ENCODE measurements around the gene ADGRG3.
A peak's percentile ranks its signal among the peaks of the same experiment; 100 is the strongest.

The ADGRG3 gene

GRCh38 chr16:57668263-57668571 is at the start of gene ADGRG3:
Gene ADGRG3, plus strand, starts transcription at chr16:57668306. Its CDS starts 42 bp downstream, at chr16:57668348.
- H3K27ac ChIP-seq = no peak within 1 kb of the TSS
- no peak for TF ChIP-seq ZFX (IDR thresholded peaks at IDR 0.05)
- no peak; the same call in 1 of the 2 replicates for TF ChIP-seq CTCF (conservative IDR thresholded peaks at IDR 0.05)

GRCh38 chr16:57619133-57619605 is 48.9 kb upstream of the ADGRG3 start:
- peak overlapping the region; percentile 95 for H3K27ac ChIP-seq
- no peak for TF ChIP-seq CTCF (conservative IDR thresholded peaks at IDR 0.05)
- TF ChIP-seq ZFX (IDR thresholded peaks at IDR 0.05) = no peak

- peak overlapping the region; percentile 95 for H3K27ac ChIP-seq
- TF ChIP-seq ZFX (IDR thresholded peaks at IDR 0.05) (peak; percentile 74; the same call in 1 of the 2 replicates), CTCF (conservative IDR thresholded peaks at IDR 0.05) (no peak)
These were observed 48.3 kb upstream of the ADGRG3 start for GRCh38 chr16:57619606-57620334.

GRCh38 chr16:57620335-57621231 is 47.5 kb upstream of the ADGRG3 start:
- H3K27ac ChIP-seq = peak overlapping the region; percentile 95
- TF ChIP-seq ZFX (IDR thresholded peaks at IDR 0.05) (peak; percentile 45; the same call in 1 of the 2 replicates), CTCF (conservative IDR thresholded peaks at IDR 0.05) (no peak)

- peak overlapping the region; percentile 95 for H3K27ac ChIP-seq
- TF ChIP-seq CTCF (conservative IDR thresholded peaks at IDR 0.05) (no peak), ZFX (IDR thresholded peaks at IDR 0.05) (no peak)
These were observed 46.4 kb upstream of the ADGRG3 start for GRCh38 chr16:57621521-57622271.

GRCh38 chr16:57622361-57623250 is 45.5 kb upstream of the ADGRG3 start:
- TF ChIP-seq CTCF (conservative IDR thresholded peaks at IDR 0.05) (no peak), ZFX (IDR thresholded peaks at IDR 0.05) (no peak)
- no peak overlapping the region for H3K27ac ChIP-seq
